Stimulated activated CD4-positive, alpha-beta T cell treated with anti-CD3 and anti-CD28 coated beads, Interleukin-2, amount 100 ng/mL, for 4 hours (primary cell): ENCODE results near the gene KCNJ6.
"Not testable (repeated sequence)": the region's sequence is repeated elsewhere in the genome, so short reads cannot be mapped to it uniquely, and the experiment has no call there.

ENCODE experiments used
- DNase-seq: peaks from one replicate; pipeline ENCODE4 v3.0.0-alpha.2; 2020; ENCODE audit warnings: low read depth

Gene KCNJ6

GRCh38 chr21:37601027-37601426 lies 315.2 kb downstream of the KCNJ6 start:
- no peak for DNase-seq

DNA sequence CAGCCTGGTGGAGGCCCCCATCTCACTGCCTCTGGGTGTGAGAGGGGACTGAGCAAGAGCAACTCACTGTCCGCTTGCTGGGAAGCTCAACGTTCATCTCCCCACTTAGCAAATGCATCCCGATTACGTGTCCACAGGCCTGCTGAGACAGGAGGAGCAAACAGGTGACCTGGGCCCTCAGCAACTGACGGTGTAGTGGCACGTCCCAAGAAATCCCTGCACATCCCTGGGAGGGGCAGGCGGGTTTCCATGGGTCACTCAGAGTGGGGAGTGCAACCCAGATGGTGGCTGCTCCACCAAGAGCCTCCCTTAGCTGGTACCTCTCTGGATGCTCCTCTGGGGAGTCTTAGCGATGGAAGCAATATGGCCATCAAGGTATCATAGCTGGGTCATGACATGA lies 320.3 kb downstream of the KCNJ6 start:
- DNase-seq: no peak

DNA sequence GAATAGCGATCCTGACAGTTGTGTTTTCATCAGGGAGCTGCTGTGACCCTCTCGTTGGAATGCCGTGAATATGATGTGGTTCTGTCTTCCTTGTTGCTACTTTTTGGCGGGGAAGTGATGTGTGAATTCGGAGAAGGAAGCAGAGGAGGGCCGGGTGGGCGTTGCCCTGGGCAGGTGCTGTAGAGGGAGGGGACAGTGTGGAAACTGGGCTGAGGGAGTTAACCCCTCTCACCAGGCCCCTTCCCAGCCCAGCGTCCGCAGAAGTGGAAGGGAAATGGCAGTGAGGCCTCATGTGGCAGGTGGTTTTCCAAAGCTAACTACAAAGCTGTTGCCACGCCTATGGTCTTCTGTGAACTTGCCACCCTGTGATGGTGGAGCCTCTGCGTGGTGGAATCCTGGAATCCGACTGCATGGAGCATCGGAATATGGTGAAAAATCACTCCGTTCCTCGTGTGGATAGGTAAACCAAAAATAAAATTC lies 321.7 kb downstream of the KCNJ6 start:
- no peak for DNase-seq

DNA sequence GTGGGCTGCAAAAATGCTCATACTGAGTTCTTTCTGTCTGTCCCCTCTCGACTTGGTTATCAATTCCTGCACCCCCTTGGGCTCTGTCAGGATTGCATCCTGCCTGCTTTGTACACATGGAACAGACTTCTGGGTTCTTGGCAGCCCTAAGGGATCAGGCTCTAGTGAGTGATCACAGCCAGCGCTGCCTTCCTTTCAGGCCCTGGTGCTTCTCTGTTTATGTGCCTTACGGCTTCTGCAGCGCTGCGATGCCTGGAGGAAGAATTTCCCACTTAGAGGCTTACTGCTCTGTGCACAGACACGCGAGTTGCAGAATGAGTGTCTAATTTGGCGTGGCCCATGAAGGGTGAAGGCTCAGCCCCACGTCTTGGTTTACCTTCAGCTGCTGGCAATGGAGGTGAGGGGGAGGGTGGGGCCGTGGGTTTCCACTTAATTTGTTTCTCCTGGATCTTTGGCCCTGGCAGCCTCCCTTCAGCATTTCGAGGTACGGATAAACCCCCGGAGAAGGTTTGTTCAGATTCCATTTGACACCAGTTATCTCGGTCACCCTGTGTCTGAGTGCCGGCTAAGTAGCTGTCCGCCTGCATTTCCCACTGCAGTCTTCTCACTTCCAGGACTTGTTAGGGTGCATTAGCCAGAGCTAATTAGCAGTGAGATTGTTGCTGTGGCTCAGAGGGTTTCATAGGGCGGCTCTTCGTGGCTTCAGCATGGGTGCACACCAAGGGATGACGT lies 322.4 kb downstream of the KCNJ6 start:
- DNase-seq: no peak

- no peak for DNase-seq
Observed at GRCh38 chr21:37593015-37593414, 323.2 kb downstream of the KCNJ6 start.

GRCh38 chr21:37592496-37592895 lies 323.8 kb downstream of the KCNJ6 start:
- no peak for DNase-seq

GRCh38 chr21:37591994-37592393 lies 324.3 kb downstream of the KCNJ6 start:
- DNase-seq: not testable (repeated sequence)

DNA sequence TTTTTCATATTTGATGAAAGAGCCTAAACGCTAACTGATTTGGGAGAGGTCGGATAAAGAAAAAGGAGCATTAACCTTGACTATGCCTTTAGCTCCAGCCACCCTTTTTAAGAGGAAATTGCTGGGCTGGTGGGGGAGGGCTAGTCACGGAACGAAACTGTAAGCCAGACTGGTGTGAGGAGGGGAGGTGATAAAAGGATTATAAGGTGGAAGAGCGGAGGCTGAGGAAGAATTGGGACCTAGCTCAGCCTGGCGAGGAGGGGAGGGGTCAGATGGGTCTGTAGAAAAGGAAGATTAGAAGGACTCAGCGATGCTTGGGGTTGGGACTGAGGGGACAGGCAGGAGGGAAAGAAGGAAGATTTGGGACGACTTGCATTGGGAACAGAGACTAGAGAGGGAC lies 325.4 kb downstream of the KCNJ6 start:
- not testable (repeated sequence) for DNase-seq

DNA sequence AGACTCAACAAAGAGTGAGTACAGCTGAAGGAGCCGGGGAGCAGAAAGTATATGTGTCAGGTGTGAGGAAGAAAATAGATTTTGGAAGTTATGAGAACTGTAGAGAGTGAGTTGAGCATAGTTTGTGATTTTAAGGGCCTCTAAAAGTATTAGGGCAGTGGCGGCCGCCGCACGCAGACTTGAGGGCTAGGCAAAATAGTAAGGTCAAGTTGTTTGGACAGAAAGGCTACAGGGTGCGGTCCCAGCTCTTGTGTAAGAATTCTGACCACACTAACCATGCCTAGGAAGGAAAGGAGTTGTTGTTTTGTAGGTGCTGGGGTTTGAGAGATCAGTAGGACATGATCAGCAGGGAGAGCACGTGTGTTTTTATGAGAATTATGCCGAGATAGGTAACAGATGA lies 327.6 kb downstream of the KCNJ6 start:
- not testable (repeated sequence) for DNase-seq

- no peak for DNase-seq
Observed at GRCh38 chr21:37587635-37588177, 328.6 kb downstream of the KCNJ6 start.

DNA sequence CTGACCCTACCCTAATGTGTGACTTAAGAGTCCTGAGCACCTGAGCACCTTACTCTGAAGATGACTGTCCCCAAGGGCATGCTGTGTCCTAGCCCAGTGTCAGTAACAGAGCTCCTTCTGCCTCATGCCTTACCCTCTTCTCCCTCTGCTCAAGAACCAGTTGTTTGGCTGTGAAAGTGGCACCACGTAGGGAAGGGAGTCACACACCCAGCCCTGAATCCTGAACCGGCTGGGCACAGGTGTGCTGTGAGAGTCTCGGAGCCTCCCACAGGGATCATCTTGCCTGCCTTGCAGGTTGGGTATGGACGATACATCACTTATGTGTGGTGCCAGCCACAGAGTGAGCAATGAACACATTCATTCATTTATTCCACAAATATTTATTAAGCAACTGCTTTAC lies 329.1 kb downstream of the KCNJ6 start:
- DNase-seq: no peak

- no peak for DNase-seq
Observed at GRCh38 chr21:37582590-37582989, 333.7 kb downstream of the KCNJ6 start.

DNA sequence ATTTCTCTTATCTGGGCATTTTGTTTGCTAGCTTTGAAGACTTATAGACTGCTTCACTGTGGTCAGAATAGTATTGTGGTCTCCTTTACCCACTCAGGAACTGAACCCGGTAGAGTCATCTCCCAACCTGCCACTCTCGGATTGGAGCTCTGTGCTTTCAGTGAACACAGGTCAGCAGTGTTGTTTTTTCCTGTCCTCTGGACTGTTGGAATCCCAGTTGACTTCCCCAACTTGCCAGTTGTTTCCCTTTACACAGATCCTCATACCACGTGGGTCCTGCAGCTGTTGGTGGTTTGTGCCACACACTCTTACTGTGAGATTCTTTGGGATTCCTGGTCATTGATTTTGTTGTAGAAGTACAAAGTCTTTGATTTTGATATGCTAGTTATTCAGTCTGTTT lies 335.6 kb downstream of the KCNJ6 start:
- no peak for DNase-seq

GRCh38 chr21:37579356-37579755 lies 336.9 kb downstream of the KCNJ6 start:
- DNase-seq: no peak

DNA sequence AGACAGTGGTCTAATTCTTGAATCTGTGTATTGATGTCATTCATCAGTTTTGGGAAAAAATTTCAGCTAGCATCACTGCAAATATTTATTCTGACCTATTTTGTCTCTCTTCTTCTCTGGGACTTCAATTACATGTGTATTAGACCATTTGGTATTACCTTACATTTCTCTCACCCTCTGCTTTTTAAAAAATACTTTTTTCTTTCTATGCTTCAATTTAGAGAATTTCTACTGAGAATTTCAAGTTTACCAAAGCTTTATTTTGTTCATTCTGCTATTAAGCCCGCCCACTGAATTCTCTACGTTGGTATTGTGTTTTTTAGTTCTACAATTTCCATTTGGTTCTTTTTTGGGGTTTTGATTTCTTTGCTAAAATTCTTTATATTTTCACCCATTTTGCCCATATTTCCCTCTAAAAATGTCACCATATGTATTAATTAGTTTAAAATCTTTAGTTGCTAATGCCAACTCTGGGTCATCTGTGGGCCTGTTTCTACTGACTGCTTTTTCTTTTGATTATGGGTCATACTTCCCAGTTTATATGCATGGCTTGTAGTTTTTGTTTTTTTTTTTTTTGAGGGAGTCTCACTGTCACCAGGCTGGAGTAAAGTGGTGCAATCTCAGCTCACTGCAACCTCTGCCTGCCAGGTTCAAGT lies 337.7 kb downstream of the KCNJ6 start:
- DNase-seq: no peak

- DNase-seq: not testable (repeated sequence)
Observed at GRCh38 chr21:37576929-37577328, 339.3 kb downstream of the KCNJ6 start.

DNA sequence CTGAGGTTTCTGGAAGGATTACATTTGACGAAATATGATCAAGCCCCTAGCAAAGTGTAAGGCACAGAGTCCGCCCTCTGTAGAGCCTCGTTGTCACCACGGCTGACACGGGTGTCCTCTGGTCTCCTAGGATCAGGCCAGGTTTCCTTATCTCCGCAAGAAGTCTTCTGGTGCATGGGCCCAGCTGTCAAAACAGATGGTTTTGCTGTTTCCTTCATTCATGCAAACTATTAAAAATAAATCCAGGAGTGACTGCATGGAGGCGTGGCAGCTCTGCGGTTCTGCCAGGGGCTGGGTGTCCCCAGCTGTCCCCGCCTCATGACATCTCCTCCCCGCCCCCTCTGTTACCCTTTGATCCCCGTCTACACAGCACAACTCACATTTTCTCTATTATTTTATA lies 340.7 kb downstream of the KCNJ6 start:
- no peak for DNase-seq

DNA sequence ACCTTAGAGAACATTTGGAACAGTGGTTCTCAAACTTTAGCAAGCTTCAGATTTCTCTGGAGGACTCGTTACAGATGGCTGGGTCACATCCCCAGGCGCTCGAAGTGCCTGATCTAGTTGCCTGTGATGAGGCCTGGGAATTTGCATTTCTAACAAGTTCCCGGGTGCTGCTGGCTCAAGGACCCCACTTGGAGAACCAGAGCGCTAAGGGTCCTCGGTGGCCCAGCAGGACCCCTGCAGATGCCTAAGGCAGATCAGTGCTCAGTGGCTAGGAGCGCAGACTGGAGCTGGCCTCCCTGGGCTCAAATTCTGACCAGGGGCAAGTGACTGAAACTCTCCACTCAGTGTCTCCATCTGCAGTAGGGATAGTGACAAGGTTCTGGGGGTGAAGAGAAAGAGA lies 341.5 kb downstream of the KCNJ6 start:
- DNase-seq: no peak

- no peak for DNase-seq
Observed at GRCh38 chr21:37574316-37574715, 341.9 kb downstream of the KCNJ6 start.

DNA sequence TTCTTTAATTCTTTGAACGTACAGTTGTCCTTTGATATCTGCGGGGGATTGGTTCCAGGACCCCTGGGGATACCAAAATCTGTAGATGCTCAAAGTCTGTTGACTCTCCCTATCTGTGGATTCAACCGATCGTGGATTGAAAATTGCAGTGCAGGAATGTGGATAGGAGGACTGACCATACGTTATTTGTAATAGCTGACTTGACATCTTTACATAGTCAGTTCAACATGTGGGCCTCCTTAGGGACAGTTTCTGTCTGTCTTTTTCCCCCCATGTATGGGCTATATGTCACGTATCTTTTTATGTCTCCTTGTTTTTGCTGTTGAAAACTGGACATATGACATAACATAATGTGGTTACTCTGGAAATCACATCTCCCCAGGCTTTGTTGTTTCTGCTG lies 344.8 kb downstream of the KCNJ6 start:
- DNase-seq: no peak

- no peak for DNase-seq
Observed at GRCh38 chr21:37568916-37569315, 347.3 kb downstream of the KCNJ6 start.

DNA sequence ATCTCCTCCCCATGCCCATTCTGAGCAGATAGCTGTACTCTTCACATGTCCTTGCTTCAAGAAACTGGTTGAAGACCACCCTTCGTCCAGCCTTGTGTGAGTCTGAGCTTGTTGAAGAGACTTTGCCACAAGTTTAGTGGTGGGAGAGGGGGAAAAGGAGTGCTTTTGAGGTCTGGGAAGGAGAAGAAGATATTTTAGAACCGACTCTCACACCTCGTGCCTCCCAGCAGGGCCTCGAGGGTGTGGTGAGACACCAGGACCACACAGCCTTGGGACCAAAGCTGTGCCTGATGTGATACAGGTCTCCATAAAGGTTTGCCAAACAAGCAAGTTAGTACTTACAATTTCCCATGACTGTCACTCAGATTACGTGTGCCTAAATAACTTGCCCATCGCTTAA lies 347.8 kb downstream of the KCNJ6 start:
- no peak for DNase-seq
